Endothelial cell of umbilical vein (primary cell): ENCODE data around the gene PIAS2.

Source experiments
- EZH2 ChIP-seq: IDR thresholded peaks from 2 replicates; pipeline ENCODE4 v1.6.1; 2012; ENCODE audit warnings: borderline replicate concordance, low read depth, mild to moderate bottlenecking, moderate library complexity, low read length, inconsistent platforms; ENCODE audit not compliant: severe bottlenecking
- FOS ChIP-seq: IDR thresholded peaks from 2 replicates; pipeline ENCODE4 v1.6.1; 2011; ENCODE audit warnings: mild to moderate bottlenecking, low read length, moderate library complexity, borderline replicate concordance; ENCODE audit not compliant: insufficient read depth
- GATA2 ChIP-seq: IDR thresholded peaks from 2 replicates; pipeline ENCODE4 v1.7.0; 2011; ENCODE audit warnings: low read depth, mild to moderate bottlenecking, moderate library complexity, mixed read lengths, low read length; ENCODE audit not compliant: insufficient read length, insufficient read depth
- POLR2A ChIP-seq: IDR thresholded peaks from 2 replicates; pipeline ENCODE4 v1.6.1; 2012; ENCODE audit warnings: low read depth, mild to moderate bottlenecking, control low read depth, low read length
- POLR2AphosphoS5 ChIP-seq: IDR thresholded peaks from 2 replicates; pipeline ENCODE4 v1.6.1; 2012; ENCODE audit warnings: low read depth, mild to moderate bottlenecking, control low read depth, low read length, moderate library complexity; ENCODE audit not compliant: insufficient read depth
- TF ChIP-seq, protein P1 (sequence below), 2 donors: IDR thresholded peaks; 1 replicate in 1 of 2; 2 replicates in 1 of 2; pipeline ENCODE4 v1.5.1; 2011; ENCODE audit warnings: low read length in 2 of 2, mild to moderate bottlenecking in 2 of 2, moderate library complexity in 2 of 2, control low read depth in 1 of 2, inconsistent platforms in 1 of 2, low read depth in 1 of 2; ENCODE audit not compliant: insufficient read depth in 1 of 2; ENCODE audit errors: extremely low read depth in 1 of 2
- TF ChIP-seq, protein P2 (sequence below): IDR thresholded peaks from 2 replicates; pipeline ENCODE4 v1.6.1; 2011; ENCODE audit not compliant: insufficient read depth, insufficient read length

DNA sequence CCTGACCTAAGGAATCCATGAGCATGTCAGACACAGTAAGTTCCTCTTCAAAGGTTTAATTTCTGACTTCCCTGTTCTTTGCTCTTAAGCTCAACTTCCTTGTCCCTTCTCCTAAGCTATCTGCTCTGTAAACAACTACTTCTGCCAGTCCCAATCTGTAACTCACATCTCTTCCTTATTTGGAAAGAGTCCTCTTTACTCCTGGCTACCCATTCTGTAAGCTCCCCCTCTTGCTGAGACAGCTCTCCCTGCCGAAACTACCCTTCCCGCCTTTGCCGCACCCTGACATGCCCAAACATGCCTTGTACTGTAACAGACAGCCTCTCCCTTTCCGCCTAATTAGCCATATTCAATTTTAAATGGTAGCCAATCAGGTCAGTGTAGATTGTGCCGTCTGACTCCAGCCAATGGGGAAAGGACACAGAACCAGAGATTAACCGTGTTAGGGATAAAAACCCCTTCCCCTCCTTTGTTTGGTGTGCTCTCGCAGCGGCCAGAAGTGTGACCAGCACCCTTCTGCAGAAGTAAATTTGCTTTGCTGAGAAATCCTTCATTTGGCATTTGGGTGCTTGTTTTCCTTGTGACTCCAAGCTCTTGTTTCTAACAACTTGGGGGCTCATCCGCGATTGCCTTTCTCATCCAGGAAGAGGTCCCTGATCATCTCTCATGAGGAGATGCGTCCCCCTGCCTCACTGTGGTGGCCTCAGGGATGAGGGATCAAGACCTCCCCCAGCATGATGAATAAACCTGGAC, 49.0 kb downstream of the PIAS2 start:
- TF ChIP-seq EZH2 (no peak), POLR2A (no peak), POLR2AphosphoS5 (no peak), FOS (no peak), GATA2 (no peak)
- TF ChIP-seq, protein P1, sequence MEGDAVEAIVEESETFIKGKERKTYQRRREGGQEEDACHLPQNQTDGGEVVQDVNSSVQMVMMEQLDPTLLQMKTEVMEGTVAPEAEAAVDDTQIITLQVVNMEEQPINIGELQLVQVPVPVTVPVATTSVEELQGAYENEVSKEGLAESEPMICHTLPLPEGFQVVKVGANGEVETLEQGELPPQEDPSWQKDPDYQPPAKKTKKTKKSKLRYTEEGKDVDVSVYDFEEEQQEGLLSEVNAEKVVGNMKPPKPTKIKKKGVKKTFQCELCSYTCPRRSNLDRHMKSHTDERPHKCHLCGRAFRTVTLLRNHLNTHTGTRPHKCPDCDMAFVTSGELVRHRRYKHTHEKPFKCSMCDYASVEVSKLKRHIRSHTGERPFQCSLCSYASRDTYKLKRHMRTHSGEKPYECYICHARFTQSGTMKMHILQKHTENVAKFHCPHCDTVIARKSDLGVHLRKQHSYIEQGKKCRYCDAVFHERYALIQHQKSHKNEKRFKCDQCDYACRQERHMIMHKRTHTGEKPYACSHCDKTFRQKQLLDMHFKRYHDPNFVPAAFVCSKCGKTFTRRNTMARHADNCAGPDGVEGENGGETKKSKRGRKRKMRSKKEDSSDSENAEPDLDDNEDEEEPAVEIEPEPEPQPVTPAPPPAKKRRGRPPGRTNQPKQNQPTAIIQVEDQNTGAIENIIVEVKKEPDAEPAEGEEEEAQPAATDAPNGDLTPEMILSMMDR (IDR thresholded peaks at IDR 0.05; ENCODE audit: extremely low read depth in 1 of 2, insufficient read depth in 1 of 2, low read depth in 1 of 2, low read length in 2 of 2), result no peak
- TF ChIP-seq, protein P2, sequence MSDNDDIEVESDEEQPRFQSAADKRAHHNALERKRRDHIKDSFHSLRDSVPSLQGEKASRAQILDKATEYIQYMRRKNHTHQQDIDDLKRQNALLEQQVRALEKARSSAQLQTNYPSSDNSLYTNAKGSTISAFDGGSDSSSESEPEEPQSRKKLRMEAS, result no peak
